Lung (tissue), 16 donors: ENCODE results near the gene OR6C6. TPM values are rescaled to one million over a fixed set of nuclear protein-coding genes. Genes with fewer than 3 reads are reported as not detected.
"Not testable (repeated sequence)": the region's sequence is repeated elsewhere in the genome, so short reads cannot be mapped to it uniquely, and the experiment has no call there.

Source experiments
- ATAC-seq: fragments of 200-7000 bp; cut with Tn5 transposase; one replicate; pipeline ENCODE4 v1.9.1; 2020; ENCODE audit warnings: moderate number of reproducible peaks; ENCODE audit not compliant: insufficient read depth, low FRiP score
- DNase-seq, 3 donors: peaks; one replicate each; pipeline ENCODE4 v3.0.0-alpha.2; 2013 to 2017
- H3K27ac ChIP-seq, 2 donors: one replicate each; pipeline ENCODE4 v1.5.1; 2013; ENCODE audit warnings: mild to moderate bottlenecking in 2 of 2, moderate library complexity in 2 of 2, control low read depth in 1 of 2, inconsistent platforms in 1 of 2, low read depth in 1 of 2, low read length in 1 of 2
- H3K27me3 ChIP-seq, 3 donors: one replicate each; pipeline ENCODE4 v1.5.1; 2013; ENCODE audit warnings: low read length in 2 of 3; ENCODE audit not compliant: control insufficient read depth in 3 of 3, insufficient read depth in 3 of 3
- H3K36me3 ChIP-seq, 4 donors: one replicate each; pipeline ENCODE4 v1.5.1; 2013; ENCODE audit warnings: low read length in 4 of 4, mild to moderate bottlenecking in 1 of 4, moderate library complexity in 1 of 4; ENCODE audit not compliant: control insufficient read depth in 4 of 4, insufficient read depth in 4 of 4
- H3K4me1 ChIP-seq, 5 donors: one replicate each; pipeline ENCODE4 v1.5.1; 2013; ENCODE audit warnings: low read length in 5 of 5, mild to moderate bottlenecking in 2 of 5, moderate library complexity in 1 of 5; ENCODE audit not compliant: control insufficient read depth in 5 of 5, insufficient read depth in 5 of 5
- H3K4me3 ChIP-seq: one replicate; pipeline ENCODE4 v1.5.1; 2013; ENCODE audit warnings: mild to moderate bottlenecking, control low read depth, moderate library complexity
- H3K9ac ChIP-seq, 2 donors: one replicate each; pipeline ENCODE4 v1.5.1; 2013; ENCODE audit warnings: low read length in 2 of 2, control low read depth in 1 of 2; ENCODE audit not compliant: insufficient read depth in 1 of 2
- H3K9me3 ChIP-seq, 4 donors: one replicate each; pipeline ENCODE4 v1.5.1; 2013; ENCODE audit warnings: low read length in 3 of 4, mild to moderate bottlenecking in 1 of 4, moderate library complexity in 1 of 4; ENCODE audit not compliant: control insufficient read depth in 4 of 4, insufficient read depth in 3 of 4
- CTCF ChIP-seq: IDR thresholded peaks from 2 replicates; pipeline ENCODE4 v1.5.1; 2012; ENCODE audit warnings: mild to moderate bottlenecking; ENCODE audit errors: control extremely low read depth, extremely low read depth
- WGBS, 2 donors: extraction: QIAGEN DNeasy Blood & Tissue Kit; methylation state at CpG; one replicate each; pipeline ENCODE4 v1.1.7; 2013; 5-methylcytosine and 5-hydroxymethylcytosine counted together
- long read RNA-seq, 5 donors: transcript quantifications; one replicate each; lab custom pipeline, GENCODE V29; 2026
- polyA plus RNA-seq, 2 donors: library from polyadenylated mRNA; stranded (reverse); fragments of 200-250 nt; gene quantifications; one replicate each; pipeline ENCODE4 v1.2.1, GENCODE V29; 2013
- total RNA-seq, 2 donors: library from RNA; depleted of rRNA in 1 of 2; stranded (reverse); fragments of >200 nt in 1 of 2; gene quantifications; one replicate each; pipeline ENCODE4 v1.2.1, GENCODE V29; 2014 to 2021
- donor health status: control.
- donor health status: control.
- donor health status: Bipolar disorder and iron deficiency.
- donor health status: healthy.
- donor health status: DM: yes; HTN: yes; CAD: no.

Gene OR6C6
- total RNA-seq = not detected
- polyA plus RNA-seq = not detected
- long read RNA-seq, donor 1 = 0 reads
- long read RNA-seq, donor 2 = 0 reads
- long read RNA-seq, donor 3 = 0 reads
- long read RNA-seq, donor 4 = 0 reads
- long read RNA-seq, donor 5 = 0 reads

- H3K4me1 ChIP-seq = no peaks in the 10 kb centered on the region
- H3K9ac ChIP-seq = no peak within 1 kb of the TSS
- TF ChIP-seq CTCF = no peak
- no peak within 1 kb of the TSS for H3K4me3 ChIP-seq
- H3K36me3 ChIP-seq = no peaks in the 10 kb centered on the region
- H3K27ac ChIP-seq = no peak within 1 kb of the TSS
- no peaks in the 10 kb centered on the region for H3K27me3 ChIP-seq
- no peak for DNase-seq
- WGBS, 2 donors = 76 to 83% methylated on average over 2 of the region's 2 CpGs
- ATAC-seq = no peak
- H3K9me3 ChIP-seq = no peaks in the 10 kb centered on the region
Measured at GRCh38 chr12:55296469-55296868, at the start of gene OR6C6. TSS of gene OR6C6 (minus strand) at chr12:55296569. CDS start at chr12:55295232, 1,337 bp downstream.

GRCh38 chr12:55336002-55336401 lies 39.6 kb upstream of the OR6C6 start:
- 90 to 92% methylated on average over 10 of the region's 10 CpGs for WGBS, 2 donors
- Histone ChIP-seq H3K27me3 (no peaks in the 10 kb centered on the region), H3K4me3 (no peak overlapping the region), H3K27ac (no peak overlapping the region), H3K4me1 (no peaks in the 10 kb centered on the region), H3K36me3 (no peaks in the 10 kb centered on the region), H3K9ac (no peak overlapping the region), H3K9me3 (no peaks in the 10 kb centered on the region)
- DNase-seq (no peak), ATAC-seq (no peak)
- TF ChIP-seq CTCF = no peak

- DNase-seq (no peak), ATAC-seq (no peak)
- H3K27ac ChIP-seq = no peak within 1 kb of the TSS
- no peak within 1 kb of the TSS for H3K9ac ChIP-seq
- 96 to 97% methylated on average over 1 of the region's 1 CpG for WGBS, 2 donors
- no peaks in the 10 kb centered on the region for H3K9me3 ChIP-seq
- H3K36me3 ChIP-seq = no peaks in the 10 kb centered on the region
- no peak for TF ChIP-seq CTCF
- H3K4me1 ChIP-seq = no peaks in the 10 kb centered on the region
- H3K27me3 ChIP-seq = no peaks in the 10 kb centered on the region
- no peak within 1 kb of the TSS for H3K4me3 ChIP-seq
Measured at GRCh38 chr12:55330446-55330845, 34.1 kb upstream of the OR6C6 start, which contains the start of gene OR6C3. TSS of gene OR6C3 (plus strand) at chr12:55330746. CDS start at chr12:55331701, 955 bp downstream.

- H3K36me3 ChIP-seq, ATAC-seq, H3K4me3 ChIP-seq, H3K9me3 ChIP-seq, H3K27ac ChIP-seq, H3K4me1 ChIP-seq, H3K9ac ChIP-seq, H3K27me3 ChIP-seq, DNase-seq: not testable (repeated sequence)
- WGBS, 2 donors = 91 to 94% methylated on average over 6 of the region's 6 CpGs
Measured at GRCh38 chr12:55325801-55326200, 29.4 kb upstream of the OR6C6 start.
